T47D (cell line): ENCODE results near the gene CDYL2.

Source experiments
- DNase-seq, 2 experiments: peaks; one replicate each; pipeline versions ENCODE4 v3.0.0 to v3.0.0-alpha.2; 2011 to 2012; ENCODE audit warnings: low read depth in 1 of 2, low spot score in 1 of 2
- JUND ChIP-seq: IDR thresholded peaks from 2 replicates; pipeline ENCODE4 v1.6.1; 2012; ENCODE audit warnings: low read depth
- in situ Hi-C: cut with HindIII; loops from 2 replicates; pipeline ENCODE4 v1.10.0; 2016; ENCODE audit warnings: low sequenced_read_pairs, low pct_unique_long_range_greater_than_20kb

The CDYL2 gene

GRCh38 chr16:80759419-80760162 is 44.8 kb downstream of the CDYL2 start:
- DNase-seq, result no peak
- TF ChIP-seq JUND, result no peak
- in situ Hi-C loops, result no loop called here

GRCh38 chr16:80754476-80754875 is 49.9 kb downstream of the CDYL2 start:
- in situ Hi-C loops, result no loop called here
- no peak for TF ChIP-seq JUND
- no peak for DNase-seq

- no peak for DNase-seq
- no peak for TF ChIP-seq JUND
- in situ Hi-C loops, result no loop called here
Measured at GRCh38 chr16:80752541-80752940, 51.9 kb downstream of the CDYL2 start.

- DNase-seq, result peak; percentile 23 to 88
- no peak for TF ChIP-seq JUND
- in situ Hi-C loops, result no loop called here
Measured at GRCh38 chr16:80751167-80751566, 53.2 kb downstream of the CDYL2 start.

GRCh38 chr16:80746231-80746630 is 58.2 kb downstream of the CDYL2 start:
- DNase-seq, result no peak
- TF ChIP-seq JUND, result no peak
- in situ Hi-C loops, result no loop called here

- in situ Hi-C loops, result no loop called here
- TF ChIP-seq JUND, result no peak
- no peak for DNase-seq
Measured at GRCh38 chr16:80744856-80745255, 59.5 kb downstream of the CDYL2 start.

- in situ Hi-C loops, result no loop called here
- TF ChIP-seq JUND, result no peak
- no peak for DNase-seq
Measured at GRCh38 chr16:80743772-80744171, 60.6 kb downstream of the CDYL2 start.

- TF ChIP-seq JUND, result no peak
- in situ Hi-C loops, result no loop called here
- no peak for DNase-seq
Measured at GRCh38 chr16:80743273-80743672, 61.1 kb downstream of the CDYL2 start.

GRCh38 chr16:80742331-80742730 is 62.1 kb downstream of the CDYL2 start:
- no peak for DNase-seq
- no peak for TF ChIP-seq JUND
- in situ Hi-C loops, result no loop called here

- TF ChIP-seq JUND, result no peak
- no peak for DNase-seq
- in situ Hi-C loops, result no loop called here
Measured at GRCh38 chr16:80741724-80742123, 62.7 kb downstream of the CDYL2 start.

- no peak for DNase-seq
- in situ Hi-C loops, result no loop called here
- no peak for TF ChIP-seq JUND
Measured at GRCh38 chr16:80739523-80739922, 64.9 kb downstream of the CDYL2 start.

- in situ Hi-C loops, result no loop called here
- TF ChIP-seq JUND, result no peak
- DNase-seq, result no peak
Measured at GRCh38 chr16:80738521-80738920, 65.9 kb downstream of the CDYL2 start.

- in situ Hi-C loops, result no loop called here
- DNase-seq, result no peak
- no peak for TF ChIP-seq JUND
Measured at GRCh38 chr16:80735846-80736245, 68.6 kb downstream of the CDYL2 start.

GRCh38 chr16:80733407-80733806 is 71.0 kb downstream of the CDYL2 start:
- in situ Hi-C loops, result no loop called here
- DNase-seq, result peak in 1 of 2 experiments; percentile 32
- TF ChIP-seq JUND, result no peak
